Measurements from ENCODE around the gene TGFB1.

GRCh38 chr19:41323430-41324125 is 30.1 kb downstream of the TGFB1 start:
- TF ChIP-seq CTCF (IDR thresholded peaks at IDR 0.05 in 2 of 3, conservative IDR thresholded peaks at IDR 0.05 in 1 of 3; ENCODE audit: borderline replicate concordance in 1 of 3, insufficient read depth in 1 of 3, low read depth in 2 of 3, low read length in 2 of 3) (no peak), SIN3A (IDR thresholded peaks at IDR 0.05; ENCODE audit: low read depth) (no peak), FOSL1 (IDR thresholded peaks at IDR 0.05; ENCODE audit: low read depth) (no peak), POLR2A (IDR thresholded peaks at IDR 0.05; ENCODE audit: borderline replicate concordance, extremely low read depth, insufficient read depth, insufficient read length) (no peak), EZH2phosphoT487 (IDR thresholded peaks at IDR 0.05; ENCODE audit: borderline replicate concordance) (no peak), EZH2 (IDR thresholded peaks at IDR 0.05) (no peak), MAX (IDR thresholded peaks at IDR 0.05) (no peak), POLR2AphosphoS5 (IDR thresholded peaks at IDR 0.05; ENCODE audit: low read depth, low read length) (no peak; the same call in 1 of the 2 replicates), REST (IDR thresholded peaks at IDR 0.05; ENCODE audit: low read depth) (no peak), JUND (IDR thresholded peaks at IDR 0.05) (no peak), RAD21 (IDR thresholded peaks at IDR 0.05; ENCODE audit: low read depth) (no peak), ELF1 (IDR thresholded peaks at IDR 0.05; ENCODE audit: borderline replicate concordance, low read depth) (no peak), EGR1 (IDR thresholded peaks at IDR 0.05; ENCODE audit: low read depth) (no peak)
